Pancreas (tissue), 10 donors: ENCODE measurements around the gene BAHCC1. TPM values are rescaled to one million over a fixed set of nuclear protein-coding genes. Genes with fewer than 3 reads are reported as not detected.

Experiments used
- ATAC-seq, 4 donors: fragments of 200-7000 bp; cut with Tn5 transposase; one replicate each; pipeline versions ENCODE4 v1.8.0 to v1.9.1; 2020; ENCODE audit warnings: mild to moderate bottlenecking in 4 of 4, moderate library complexity in 4 of 4
- DNase-seq, 6 donors: peaks; one replicate each; pipeline ENCODE4 v3.0.0-alpha.2; 2020
- FAIRE-seq: peaks from 2 replicates; lab custom pipeline; 2012; peaks lifted over from hg19 to GRCh38; lab: Jason Lieb, UNC
- H3K27ac ChIP-seq, 4 donors: fragments of 200-600 bp; sonication (generic); 1 replicate in 3 of 4; 2 replicates in 1 of 4; pipeline versions ENCODE4 v1.5.0 to v1.8.0; 2020
- H3K27me3 ChIP-seq, 4 donors: fragments of 200-600 bp; one replicate each; pipeline ENCODE4 v1.8.0; 2021
- H3K36me3 ChIP-seq, 3 donors: fragments of 200-600 bp; sonication (generic) in 1 of 3; one replicate each; pipeline versions ENCODE4 v1.5.0 to v1.8.0; 2020 to 2021
- H3K4me1 ChIP-seq, 3 donors: fragments of 200-600 bp; one replicate each; pipeline ENCODE4 v1.8.0; 2021
- H3K4me3 ChIP-seq, 4 donors: fragments of 200-600 bp; sonication (generic) in 2 of 4; one replicate each; pipeline versions ENCODE4 v1.5.0 to v1.8.0; 2020 to 2021
- H3K9me3 ChIP-seq, 4 donors: fragments of 200-600 bp; one replicate each; pipeline ENCODE4 v1.8.0; 2021
- CTCF ChIP-seq, 4 donors: fragments of 200-600 bp; sonication (generic) in 3 of 4; IDR thresholded peaks; one replicate each; pipeline versions ENCODE4 v1.5.0 to v1.8.0; 2021; ENCODE audit warnings: antibody characterized with exemption in 4 of 4
- WGBS, 2 donors: extraction: QIAGEN DNeasy Blood & Tissue Kit; methylation state at CpG; one replicate each; pipeline ENCODE4 v1.1.7; 2013; 5-methylcytosine and 5-hydroxymethylcytosine counted together
- intact Hi-C, 3 donors: fragments of 100-400 bp; cut with DNase I; formaldehyde crosslinking; loops; one replicate each; pipeline versions ENCODE4 v1.11.1 to v1.14.2; 2022
- polyA plus RNA-seq, 2 donors: library from polyadenylated mRNA; stranded (reverse); fragments of 200-250 nt; gene quantifications; one replicate each; pipeline ENCODE4 v1.2.3, GENCODE V29; 2013
- total RNA-seq, 6 donors: library from RNA; stranded (reverse); fragmentation: NEBNext Ultra II Directional in 4 of 6; extraction: Animal tissue kit (Norgen Biotek cat#: 25700) in 4 of 6; gene quantifications; one replicate each; pipeline versions ENCODE4 v1.2.1 to v1.2.4, GENCODE V29; 2021 to 2023
- donor health status: healthy with polysubstance abuse.
- donor health status: DM: no; HTN: no; CAD: no; lungs with moderate emphysema.
- donor health status: DM: no; HTN: no; CAD: no.
- donor health status: control.
- donor health status: control.
- donor health status: Bipolar disorder and iron deficiency.
- donor health status: DM: yes; HTN: yes; CAD: no.
- donor health status: DM: no; HTN: no; CAD: no.
- donor health status: DM: no; HTN: no; CAD: no.
- donor health status: DM: yes; HTN: yes; CAD: no.

The BAHCC1 gene
- total and polyA plus RNA-seq, 8 donors, result 8.0 to 24.1 (median 10.5) TPM

- peaks cover 6 to 18% (median 9%) of the 10 kb centered on the region in 3 donors for H3K4me1 ChIP-seq
- TF ChIP-seq CTCF (IDR thresholded peaks at IDR 0.05), result no peak
- peaks cover 9 to 21% (median 18%) of the 10 kb centered on the region in 3 donors for H3K36me3 ChIP-seq
- FAIRE-seq (no peak), ATAC-seq (no peak), DNase-seq (no peak)
- WGBS, 2 donors, result 0 to 1% methylated on average over 9 of the region's 9 CpGs
- peak overlapping the region; percentile 77 to 97 (median 88) for H3K4me3 ChIP-seq
- peak overlapping the region; percentile 84 to 100 (median 98) for H3K27ac ChIP-seq
- intact Hi-C loops, result loop anchor here in 1 of 3 donors (2.0 kb wide), 1 partner anchor 115 kb away; no protein-coding TSS in a partner anchor
- H3K9me3 ChIP-seq, result no peaks in the 10 kb centered on the region
- no peaks in the 10 kb centered on the region for H3K27me3 ChIP-seq
These were observed 116.2 kb downstream of the BAHCC1 start for GRCh38 chr17:81511554-81511803.

GRCh38 chr17:81511804-81512561 is 116.7 kb downstream of the BAHCC1 start:
- intact Hi-C loops, result loop anchor here in 1 of 3 donors (2.0 kb wide), 1 partner anchor 115 kb away; no protein-coding TSS in a partner anchor
- ATAC-seq (peak; percentile 1 to 10 (median 4)), DNase-seq (peak in 4 of 6 donors; percentile 57 to 87 (median 62)), FAIRE-seq (no peak)
- H3K27me3 ChIP-seq, result no peaks in the 10 kb centered on the region
- H3K4me3 ChIP-seq, result peak overlapping the region; percentile 77 to 97 (median 88)
- peak overlapping the region; percentile 84 to 100 (median 98) for H3K27ac ChIP-seq
- H3K36me3 ChIP-seq, result peaks cover 9 to 21% (median 18%) of the 10 kb centered on the region in 3 donors
- H3K4me1 ChIP-seq, result peaks cover 6 to 19% (median 9%) of the 10 kb centered on the region in 3 donors
- TF ChIP-seq CTCF (IDR thresholded peaks at IDR 0.05), result no peak
- 1% methylated on average over 57 to 62 of the region's 62 CpGs for WGBS, 2 donors
- H3K9me3 ChIP-seq, result no peaks in the 10 kb centered on the region

DNA sequence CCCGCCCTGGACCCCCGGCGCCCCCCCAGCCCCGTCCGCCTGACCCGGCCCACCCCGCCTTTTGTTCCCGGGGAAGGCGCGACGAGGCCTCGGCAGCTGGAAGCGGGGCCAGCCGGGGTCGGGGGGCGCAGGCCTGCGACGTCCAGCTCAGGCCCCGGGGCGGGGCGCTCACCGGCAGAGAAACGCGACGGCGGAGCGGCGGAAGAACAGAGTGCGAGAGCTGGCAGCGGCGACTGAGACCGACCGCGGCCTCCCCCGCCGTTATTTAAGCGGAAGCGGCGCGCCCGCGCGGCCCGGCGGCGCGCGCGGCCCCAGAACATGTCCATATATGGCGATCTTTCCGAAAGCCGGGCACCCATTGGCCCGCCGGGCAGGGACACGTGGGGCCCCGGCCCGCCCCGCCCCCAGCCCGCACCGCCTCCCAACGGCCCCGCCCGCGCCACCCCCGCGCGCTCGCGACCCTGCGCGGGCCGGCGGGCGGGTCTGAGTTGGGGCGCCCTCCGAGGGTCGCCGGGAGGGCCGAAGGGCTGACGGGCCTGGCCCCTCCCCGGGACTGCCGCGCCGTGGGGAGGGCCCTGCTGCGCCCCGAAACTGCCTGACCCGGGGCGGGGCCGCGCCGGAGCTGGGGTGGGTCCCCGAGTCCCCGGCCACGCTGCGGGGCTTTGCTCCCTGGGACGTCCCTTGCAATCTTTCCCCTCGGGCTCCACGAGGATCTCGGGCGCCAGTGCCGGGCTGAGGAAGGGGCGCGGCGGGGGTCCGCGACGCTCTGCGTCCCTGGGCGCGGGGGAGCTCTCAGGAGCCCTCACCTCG is 117.5 kb downstream of the BAHCC1 start, which contains the start of gene ACTG1:
ACTG1 (minus strand) TSS at position 238 of the 810 bp plus-strand sequence. CDS start 445 bp downstream, outside the sequence.
- Histone ChIP-seq H3K36me3 (peaks cover 9 to 21% (median 18%) of the 10 kb centered on the region in 3 donors), H3K4me3 (peak within 1 kb of the TSS; percentile 77 to 97 (median 88)), H3K4me1 (peaks cover 6 to 19% (median 9%) of the 10 kb centered on the region in 3 donors), H3K27me3 (no peaks in the 10 kb centered on the region), H3K9me3 (no peaks in the 10 kb centered on the region), H3K27ac (peak within 1 kb of the TSS; percentile 97 to 100 (median 100))
- TF ChIP-seq CTCF (IDR thresholded peaks at IDR 0.05), result no peak
- peak; percentile 90 to 98 (median 94) for DNase-seq
- WGBS, 2 donors, result 1% methylated on average over 72 to 111 of the region's 111 CpGs
- no peak for FAIRE-seq
- peak; percentile 59 to 71 (median 68) for ATAC-seq
- intact Hi-C loops, result no loop called here

GRCh38 chr17:81513372-81513752 is 118.1 kb downstream of the BAHCC1 start:
- DNase-seq (peak in 5 of 6 donors; percentile 67 to 81 (median 72)), ATAC-seq (peak in 3 of 4 donors; percentile 16 to 33 (median 31)), FAIRE-seq (no peak)
- 1 to 2% methylated on average over 22 to 23 of the region's 23 CpGs for WGBS, 2 donors
- intact Hi-C loops, result no loop called here
- no peak for TF ChIP-seq CTCF (IDR thresholded peaks at IDR 0.05)
- Histone ChIP-seq H3K27ac (peak overlapping the region; percentile 97 to 100 (median 100)), H3K4me3 (peak overlapping the region; percentile 39 to 97 (median 76)), H3K27me3 (no peaks in the 10 kb centered on the region), H3K36me3 (peaks cover 9 to 21% (median 18%) of the 10 kb centered on the region in 3 donors), H3K4me1 (peaks cover 6 to 24% (median 9%) of the 10 kb centered on the region in 3 donors), H3K9me3 (no peaks in the 10 kb centered on the region)
